Muscle of back (tissue), 11 donors: ENCODE results near the gene SNRPD1. TPM values are rescaled to one million over a fixed set of nuclear protein-coding genes. Genes with fewer than 3 reads are reported as not detected.
"Not testable (repeated sequence)": the region's sequence is repeated elsewhere in the genome, so short reads cannot be mapped to it uniquely, and the experiment has no call there.

ENCODE experiments used
- DNase-seq, 3 donors: peaks; one replicate each; pipeline versions ENCODE4 v3.0.0 to v3.0.0-alpha.2; 2013
- polyA plus RNA-seq, 10 donors: library from polyadenylated mRNA; unstranded; fragments of 120-200 nt; gene quantifications; one replicate each; pipeline ENCODE4 v1.2.1, GENCODE V29; 2013; ENCODE audit not compliant: insufficient read length in 10 of 10

Gene SNRPD1
- polyA plus RNA-seq, 10 donors = 82.9 to 128 (median 97.1) TPM

DNA sequence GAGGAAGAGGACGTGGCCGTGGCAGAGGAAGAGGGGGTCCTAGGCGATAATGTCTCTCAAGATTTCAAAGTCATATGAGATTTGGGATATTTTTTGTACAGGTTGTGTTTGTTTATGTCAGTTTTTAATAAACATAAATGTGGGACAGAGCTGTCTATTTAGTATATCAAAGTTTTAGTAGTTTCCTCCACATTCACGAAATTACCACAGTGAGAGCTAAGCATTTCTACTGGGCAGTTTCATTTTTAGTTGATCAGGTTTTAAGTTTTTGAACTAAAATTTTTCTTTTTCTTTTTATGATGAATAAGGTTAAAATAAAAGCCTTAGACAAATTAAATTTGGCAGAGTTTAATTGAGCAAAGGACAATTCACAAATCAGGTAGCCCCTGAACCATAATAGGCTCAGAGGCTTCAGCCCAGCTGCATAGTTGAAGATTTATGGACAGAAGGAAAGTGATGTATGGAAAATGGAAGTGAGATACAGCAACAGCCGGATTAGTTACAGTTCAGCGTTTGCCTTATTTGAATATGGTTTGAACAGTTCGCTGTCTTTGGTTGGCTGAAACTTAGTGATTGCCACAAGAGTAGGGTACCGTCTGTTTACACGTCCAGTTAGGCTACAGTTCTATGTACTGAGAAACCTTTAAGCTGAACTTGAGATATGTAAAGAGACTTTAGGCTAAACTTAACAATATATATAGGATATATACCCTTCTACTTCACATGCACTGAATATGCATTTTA, 17.1 kb downstream of the SNRPD1 start:
- DNase-seq = no peak

GRCh38 chr18:21632393-21632792, 20.3 kb downstream of the SNRPD1 start:
- DNase-seq = peak in 1 of 3 donors; percentile 9

DNA sequence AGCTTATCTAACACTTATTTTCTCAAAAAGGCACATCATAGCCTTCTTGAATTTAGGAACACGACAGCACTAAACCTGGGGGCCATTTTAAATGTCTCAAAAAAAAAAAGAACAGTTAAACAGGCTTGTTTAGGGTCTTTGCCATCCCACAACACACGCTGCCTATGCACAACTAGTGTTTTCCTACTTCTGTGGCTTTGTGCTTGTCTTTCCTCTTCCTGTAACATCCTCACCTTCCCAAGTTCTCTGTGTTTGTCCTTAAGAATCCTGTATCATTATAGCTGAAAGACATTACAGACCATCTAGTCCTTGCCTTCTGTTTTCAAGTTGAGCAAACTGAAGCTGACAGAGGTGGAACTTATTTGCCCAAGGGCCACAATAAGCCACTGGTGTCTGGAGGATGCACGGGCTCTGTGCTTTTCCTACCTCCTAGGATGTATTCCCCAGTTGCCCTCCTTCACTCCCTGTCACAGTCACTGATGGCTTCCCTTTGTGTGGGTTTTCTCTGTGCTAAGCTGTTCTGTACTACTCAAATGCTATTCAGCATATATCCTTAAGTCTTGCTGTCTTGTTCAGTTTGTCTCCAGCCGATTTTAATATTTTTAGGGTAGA, 22.6 kb downstream of the SNRPD1 start:
- DNase-seq = no peak

DNA sequence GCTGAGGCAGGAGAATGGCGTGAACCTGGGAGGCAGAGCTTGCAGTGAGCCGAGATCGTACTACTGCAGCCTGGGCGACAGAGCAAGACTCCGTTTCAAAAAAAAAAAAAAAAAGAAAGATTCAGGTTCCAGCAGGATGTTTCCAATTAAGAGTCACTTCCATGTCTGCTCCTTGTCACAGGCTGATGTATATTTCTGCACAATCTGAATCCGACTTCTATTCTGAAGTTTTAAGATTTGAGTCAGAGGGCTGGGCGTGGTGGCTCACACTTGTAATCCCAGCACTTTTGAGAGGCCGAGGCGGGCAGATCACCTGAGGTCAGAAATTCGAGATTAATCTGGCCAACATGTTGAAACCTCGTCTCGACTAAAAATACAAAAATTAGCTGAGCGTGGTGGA, 24.7 kb downstream of the SNRPD1 start:
- no peak for DNase-seq

GRCh38 chr18:21638822-21639221, 26.7 kb downstream of the SNRPD1 start:
- DNase-seq = no peak

- not testable (repeated sequence) for DNase-seq
These were observed 28.3 kb downstream of the SNRPD1 start for GRCh38 chr18:21640375-21640774.

DNA sequence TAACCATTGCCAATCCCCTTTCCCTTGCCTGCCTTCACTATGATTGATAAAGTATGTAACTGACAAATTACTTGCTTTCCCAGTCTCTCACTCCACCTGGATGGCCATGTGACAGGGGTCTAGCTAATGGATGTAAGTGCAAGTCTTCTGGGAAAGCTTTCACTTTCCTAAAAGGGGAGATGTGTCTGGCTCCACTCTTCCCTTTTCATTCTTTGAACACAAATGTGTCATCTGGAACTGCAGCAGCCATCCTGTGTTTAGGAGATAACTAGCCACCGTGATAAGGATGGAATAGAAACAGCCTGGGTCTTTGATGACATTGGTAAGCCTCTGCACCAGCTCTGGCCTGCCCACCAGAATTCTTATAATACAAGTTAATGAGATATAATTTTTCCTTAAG, 38.2 kb downstream of the SNRPD1 start:
- DNase-seq = no peak

GRCh38 chr18:21652073-21652472, 40.0 kb downstream of the SNRPD1 start:
- DNase-seq = no peak

DNA sequence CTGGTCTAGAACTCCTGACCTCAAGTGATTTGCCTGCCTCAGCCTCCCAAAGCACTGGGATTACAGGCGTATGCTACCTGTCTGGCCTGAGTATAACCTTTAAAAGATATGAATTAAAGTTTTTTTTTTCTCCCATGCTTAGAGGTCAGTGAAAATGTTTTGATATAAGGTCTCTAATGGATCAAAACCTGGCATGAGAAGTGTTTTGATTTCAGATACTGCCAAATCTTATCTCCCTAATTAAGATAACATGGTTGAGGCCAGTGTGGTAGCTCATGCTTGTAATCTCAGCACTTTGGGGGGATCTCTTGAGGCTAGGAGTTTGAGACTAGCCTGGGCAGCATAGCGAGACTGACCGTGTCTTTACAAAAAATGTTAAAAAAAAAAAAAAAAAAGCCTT, 41.2 kb downstream of the SNRPD1 start:
- no peak for DNase-seq

GRCh38 chr18:21656402-21656801, 44.3 kb downstream of the SNRPD1 start:
- DNase-seq = no peak

- no peak for DNase-seq
These were observed 48.0 kb downstream of the SNRPD1 start for GRCh38 chr18:21660078-21660477.

DNA sequence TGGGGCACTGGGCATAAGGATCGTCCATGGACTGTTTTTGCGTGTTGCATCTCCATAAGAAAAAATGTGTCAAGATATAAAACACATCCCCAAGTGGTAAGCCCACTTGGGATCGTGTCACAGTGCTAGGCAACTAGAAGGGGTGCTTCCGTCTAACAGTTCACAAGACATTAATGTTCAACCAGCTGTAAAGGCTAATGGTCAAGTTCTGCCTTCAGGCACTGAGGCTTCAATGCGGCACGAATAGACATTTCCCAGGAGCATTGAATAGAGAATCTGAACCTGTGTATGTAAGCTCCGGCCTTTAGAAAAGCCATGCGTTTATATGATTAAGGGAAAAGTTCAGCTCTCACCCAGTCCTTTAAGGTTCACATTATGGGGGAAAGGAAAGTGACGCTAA, 50.5 kb downstream of the SNRPD1 start:
- no peak for DNase-seq

- peak; percentile 31 to 82 (median 58) for DNase-seq
These were observed 51.5 kb downstream of the SNRPD1 start for GRCh38 chr18:21663578-21663977.

- DNase-seq = no peak
These were observed 52.0 kb downstream of the SNRPD1 start for GRCh38 chr18:21664069-21664468.

GRCh38 chr18:21669736-21670285, 57.7 kb downstream of the SNRPD1 start:
- DNase-seq = no peak

- DNase-seq = no peak
These were observed 60.6 kb downstream of the SNRPD1 start for GRCh38 chr18:21672521-21673267.

GRCh38 chr18:21675354-21675753, 63.2 kb downstream of the SNRPD1 start:
- DNase-seq = not testable (repeated sequence)

GRCh38 chr18:21678859-21679258, 66.7 kb downstream of the SNRPD1 start:
- DNase-seq = no peak

DNA sequence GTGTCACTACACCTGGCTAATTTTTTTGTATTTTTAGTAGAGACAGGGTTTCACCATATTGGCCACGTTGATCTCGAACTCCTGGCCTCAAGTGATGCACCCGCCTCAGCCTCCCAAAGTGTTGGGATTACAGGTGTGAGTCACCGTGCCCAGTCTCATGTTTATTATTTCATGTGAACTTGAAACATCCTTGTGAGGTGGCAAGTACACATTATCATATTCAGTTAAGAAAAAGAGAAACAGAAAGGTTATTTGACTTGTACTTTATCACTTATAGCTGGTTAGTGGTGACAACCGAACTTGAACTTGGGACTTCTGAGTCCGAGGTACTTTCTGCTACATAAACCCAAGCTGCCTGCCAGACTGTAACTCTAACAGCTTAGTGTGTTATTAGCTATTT, 68.0 kb downstream of the SNRPD1 start:
- DNase-seq = no peak

DNA sequence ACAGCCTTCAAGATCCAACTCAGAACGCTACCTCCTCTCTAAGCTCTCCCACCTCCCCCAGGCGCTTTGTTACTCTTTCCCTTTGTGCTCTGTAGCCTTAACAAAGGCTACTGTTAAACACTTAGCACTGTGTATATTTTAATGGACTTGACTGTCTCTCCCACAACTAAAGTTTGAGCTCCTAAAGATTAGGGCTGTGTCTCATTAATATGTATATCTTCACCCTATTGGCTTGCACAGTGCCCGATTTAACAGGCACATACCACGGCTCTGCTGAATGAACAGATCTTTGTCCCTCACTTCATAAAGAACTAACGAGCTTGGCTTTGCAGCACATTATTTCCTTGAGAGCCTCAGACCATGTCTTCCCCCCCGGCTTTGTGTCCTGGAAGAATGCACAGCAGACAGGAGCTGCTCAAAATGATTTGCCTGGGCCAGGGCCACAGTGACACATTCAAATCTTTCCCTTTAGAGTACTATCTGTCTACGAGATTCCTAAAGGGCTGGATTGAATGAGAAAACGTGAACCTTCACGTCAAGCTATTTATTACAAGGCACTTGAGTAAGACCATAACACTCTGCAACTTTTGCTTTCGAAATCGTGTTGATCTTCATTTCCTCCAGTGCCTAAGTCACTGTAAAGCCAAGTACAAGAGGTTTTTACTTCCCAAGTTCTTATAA, 70.4 kb downstream of the SNRPD1 start:
- DNase-seq = peak in 1 of 3 donors; percentile 71
